ENCODE results near the gene POLR2J. TPM values are rescaled to one million over a fixed set of nuclear protein-coding genes. Genes with fewer than 3 reads are reported as not detected.

Gene POLR2J
- polyA plus RNA-seq, 1 donor from 2014 or later = 42.6 TPM

DNA sequence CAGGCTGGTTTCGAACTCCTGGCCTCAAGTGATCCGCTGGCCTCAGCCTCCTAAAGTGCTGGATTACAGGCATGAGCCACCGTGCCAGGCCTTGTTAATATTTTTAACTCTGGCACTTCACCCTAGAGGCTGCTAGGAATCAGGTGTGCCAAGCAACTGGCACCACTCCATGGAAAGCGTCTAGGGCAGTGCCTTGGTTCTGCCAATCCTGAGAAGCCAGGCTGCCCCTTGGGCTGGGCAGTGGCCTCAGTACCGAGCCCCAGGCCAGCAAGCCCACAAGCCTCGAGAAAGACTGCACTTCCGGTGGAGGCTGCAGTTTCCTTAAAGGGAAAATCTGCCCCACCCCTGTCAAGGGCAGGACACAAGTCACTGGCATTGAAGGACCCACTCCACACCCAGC lies 25.4 kb downstream of the POLR2J start:
- Histone ChIP-seq H3K4me3 (ENCODE audit: low read length) (no peak overlapping the region), H3K27me3 (ENCODE audit: insufficient read depth, low read depth, low read length) (no peaks in the 10 kb centered on the region), H3K9ac (ENCODE audit: low read length) (no peak overlapping the region), H3K79me2 (replicated peaks; ENCODE audit: insufficient read depth, low read length) (no peaks in the 10 kb centered on the region), H3K4me2 (ENCODE audit: low read length) (no peak overlapping the region), H3K27ac (ENCODE audit: low read length) (no peak overlapping the region), H3F3A (ENCODE audit: insufficient read depth, low read length, poor library complexity, severe bottlenecking) (no peaks in the 10 kb centered on the region), H3K9me3 (ENCODE audit: low read length) (no peaks in the 10 kb centered on the region), H3K9me2 (ENCODE audit: insufficient read depth, low read length) (no peaks in the 10 kb centered on the region), H2AFZ (ENCODE audit: low read depth, low read length) (no peak overlapping the region), H3K36me3 (ENCODE audit: insufficient read depth, low read length) (no peaks in the 10 kb centered on the region), H4K20me1 (ENCODE audit: insufficient read depth) (no peaks in the 10 kb centered on the region)
- TF ChIP-seq SMC3 (conservative IDR thresholded peaks at IDR 0.05; ENCODE audit: poor library complexity) = no peak
- no peak for TF ChIP-seq TAF1 (IDR thresholded peaks at IDR 0.05; ENCODE audit: low read depth)
- TF ChIP-seq, protein P1, sequence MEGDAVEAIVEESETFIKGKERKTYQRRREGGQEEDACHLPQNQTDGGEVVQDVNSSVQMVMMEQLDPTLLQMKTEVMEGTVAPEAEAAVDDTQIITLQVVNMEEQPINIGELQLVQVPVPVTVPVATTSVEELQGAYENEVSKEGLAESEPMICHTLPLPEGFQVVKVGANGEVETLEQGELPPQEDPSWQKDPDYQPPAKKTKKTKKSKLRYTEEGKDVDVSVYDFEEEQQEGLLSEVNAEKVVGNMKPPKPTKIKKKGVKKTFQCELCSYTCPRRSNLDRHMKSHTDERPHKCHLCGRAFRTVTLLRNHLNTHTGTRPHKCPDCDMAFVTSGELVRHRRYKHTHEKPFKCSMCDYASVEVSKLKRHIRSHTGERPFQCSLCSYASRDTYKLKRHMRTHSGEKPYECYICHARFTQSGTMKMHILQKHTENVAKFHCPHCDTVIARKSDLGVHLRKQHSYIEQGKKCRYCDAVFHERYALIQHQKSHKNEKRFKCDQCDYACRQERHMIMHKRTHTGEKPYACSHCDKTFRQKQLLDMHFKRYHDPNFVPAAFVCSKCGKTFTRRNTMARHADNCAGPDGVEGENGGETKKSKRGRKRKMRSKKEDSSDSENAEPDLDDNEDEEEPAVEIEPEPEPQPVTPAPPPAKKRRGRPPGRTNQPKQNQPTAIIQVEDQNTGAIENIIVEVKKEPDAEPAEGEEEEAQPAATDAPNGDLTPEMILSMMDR (IDR thresholded peaks at IDR 0.05; ENCODE audit: poor library complexity, severe bottlenecking) = no peak
- no peak for TF ChIP-seq MXI1 (conservative IDR thresholded peaks at IDR 0.05; ENCODE audit: poor library complexity, severe bottlenecking)
- TF ChIP-seq, protein P2, sequence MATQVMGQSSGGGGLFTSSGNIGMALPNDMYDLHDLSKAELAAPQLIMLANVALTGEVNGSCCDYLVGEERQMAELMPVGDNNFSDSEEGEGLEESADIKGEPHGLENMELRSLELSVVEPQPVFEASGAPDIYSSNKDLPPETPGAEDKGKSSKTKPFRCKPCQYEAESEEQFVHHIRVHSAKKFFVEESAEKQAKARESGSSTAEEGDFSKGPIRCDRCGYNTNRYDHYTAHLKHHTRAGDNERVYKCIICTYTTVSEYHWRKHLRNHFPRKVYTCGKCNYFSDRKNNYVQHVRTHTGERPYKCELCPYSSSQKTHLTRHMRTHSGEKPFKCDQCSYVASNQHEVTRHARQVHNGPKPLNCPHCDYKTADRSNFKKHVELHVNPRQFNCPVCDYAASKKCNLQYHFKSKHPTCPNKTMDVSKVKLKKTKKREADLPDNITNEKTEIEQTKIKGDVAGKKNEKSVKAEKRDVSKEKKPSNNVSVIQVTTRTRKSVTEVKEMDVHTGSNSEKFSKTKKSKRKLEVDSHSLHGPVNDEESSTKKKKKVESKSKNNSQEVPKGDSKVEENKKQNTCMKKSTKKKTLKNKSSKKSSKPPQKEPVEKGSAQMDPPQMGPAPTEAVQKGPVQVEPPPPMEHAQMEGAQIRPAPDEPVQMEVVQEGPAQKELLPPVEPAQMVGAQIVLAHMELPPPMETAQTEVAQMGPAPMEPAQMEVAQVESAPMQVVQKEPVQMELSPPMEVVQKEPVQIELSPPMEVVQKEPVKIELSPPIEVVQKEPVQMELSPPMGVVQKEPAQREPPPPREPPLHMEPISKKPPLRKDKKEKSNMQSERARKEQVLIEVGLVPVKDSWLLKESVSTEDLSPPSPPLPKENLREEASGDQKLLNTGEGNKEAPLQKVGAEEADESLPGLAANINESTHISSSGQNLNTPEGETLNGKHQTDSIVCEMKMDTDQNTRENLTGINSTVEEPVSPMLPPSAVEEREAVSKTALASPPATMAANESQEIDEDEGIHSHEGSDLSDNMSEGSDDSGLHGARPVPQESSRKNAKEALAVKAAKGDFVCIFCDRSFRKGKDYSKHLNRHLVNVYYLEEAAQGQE (IDR thresholded peaks at IDR 0.05; ENCODE audit: borderline replicate concordance) = no peak
- TF ChIP-seq RAD21 (conservative IDR thresholded peaks at IDR 0.05) = no peak
- no peak for TF ChIP-seq EP300 (conservative IDR thresholded peaks at IDR 0.05; ENCODE audit: poor library complexity, severe bottlenecking)
- no peak for TF ChIP-seq POLR2AphosphoS5 (IDR thresholded peaks at IDR 0.05)
- no peak for TF ChIP-seq EZH2 (IDR thresholded peaks at IDR 0.05; ENCODE audit: borderline replicate concordance, insufficient read depth, low read length, poor library complexity, severe bottlenecking)

DNA sequence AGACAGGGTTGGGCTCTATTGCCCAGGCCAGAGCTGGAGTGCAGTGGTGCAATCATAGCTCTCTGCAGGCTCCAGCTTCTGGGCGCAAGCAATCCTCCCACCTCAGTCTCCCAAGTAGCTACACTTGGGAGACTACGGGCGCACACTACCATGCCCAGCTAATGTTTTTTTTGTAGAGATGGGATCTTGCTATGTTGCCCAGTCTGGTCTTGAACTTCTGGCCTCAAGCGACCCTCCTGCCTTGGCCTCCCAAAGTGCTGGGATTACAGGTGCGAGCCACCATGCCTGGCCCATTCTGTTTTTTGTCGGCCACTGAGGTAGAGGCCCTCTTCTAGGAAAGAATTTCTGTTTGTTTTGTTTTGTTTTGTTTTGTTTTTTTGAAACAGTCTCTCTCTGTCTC lies 26.3 kb downstream of the POLR2J start:
- no peaks in the 10 kb centered on the region for H3K9me3 ChIP-seq (ENCODE audit: low read length)
- H2AFZ ChIP-seq (ENCODE audit: low read depth, low read length) = no peak overlapping the region
- H3K79me2 ChIP-seq (replicated peaks; ENCODE audit: insufficient read depth, low read length) = no peaks in the 10 kb centered on the region
- no peaks in the 10 kb centered on the region for H3K27me3 ChIP-seq (ENCODE audit: insufficient read depth, low read depth, low read length)
- H3K4me3 ChIP-seq (ENCODE audit: low read length) = no peak overlapping the region
- H3K9ac ChIP-seq (ENCODE audit: low read length) = no peak overlapping the region
- no peaks in the 10 kb centered on the region for H4K20me1 ChIP-seq (ENCODE audit: insufficient read depth)
- TF ChIP-seq, protein P2 (IDR thresholded peaks at IDR 0.05; ENCODE audit: borderline replicate concordance) = no peak
- TF ChIP-seq, protein P1 (IDR thresholded peaks at IDR 0.05; ENCODE audit: poor library complexity, severe bottlenecking) = no peak
- TF ChIP-seq SMC3 (conservative IDR thresholded peaks at IDR 0.05; ENCODE audit: poor library complexity) = no peak
- TF ChIP-seq RAD21 (conservative IDR thresholded peaks at IDR 0.05) = no peak
- no peak for TF ChIP-seq POLR2AphosphoS5 (IDR thresholded peaks at IDR 0.05)
- H3K4me2 ChIP-seq (ENCODE audit: low read length) = no peak overlapping the region
- no peak overlapping the region for H3K27ac ChIP-seq (ENCODE audit: low read length)
- H3K36me3 ChIP-seq (ENCODE audit: insufficient read depth, low read length) = no peaks in the 10 kb centered on the region
- no peaks in the 10 kb centered on the region for H3F3A ChIP-seq (ENCODE audit: insufficient read depth, low read length, poor library complexity, severe bottlenecking)
- H3K9me2 ChIP-seq (ENCODE audit: insufficient read depth, low read length) = no peaks in the 10 kb centered on the region
